ENCODE results near the gene FER1L5. TPM values are rescaled to one million over a fixed set of nuclear protein-coding genes. Genes with fewer than 3 reads are reported as not detected.
A peak's percentile ranks its signal among the peaks of the same experiment; 100 is the strongest.

The FER1L5 gene
- total and polyA plus RNA-seq, 12 donors = 0.01 to 0.14 (median 0.07) TPM; not detected in 5

DNA sequence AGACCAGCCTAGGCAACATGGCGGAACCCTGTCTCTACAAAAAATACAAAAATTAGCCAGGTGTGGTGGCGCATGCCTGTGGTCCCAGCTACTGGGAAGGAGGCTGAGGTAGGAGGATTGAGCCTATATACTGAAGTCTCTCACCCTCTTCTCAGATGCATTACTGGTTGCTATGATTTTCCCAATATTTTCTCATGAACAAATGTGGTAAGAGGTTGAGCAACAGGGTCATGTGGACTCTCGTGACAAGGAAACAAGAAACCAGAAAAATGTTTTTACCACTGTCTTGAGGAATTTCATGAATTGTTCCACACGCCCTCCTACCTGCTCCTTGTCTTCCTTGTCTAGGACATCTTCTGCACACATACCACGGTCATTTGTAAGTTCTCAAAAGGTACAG is 84.9 kb downstream of the FER1L5 start:
- Histone ChIP-seq H3K27me3 (no peaks in the 10 kb centered on the region), H3K4me3 (no peak overlapping the region), H3K4me1 (peaks cover 0 to 9% (median 0%) of the 10 kb centered on the region in 9 donors), H3K36me3 (peaks cover 0 to 98% (median 54%) of the 10 kb centered on the region in 9 donors), H3K9me3 (no peaks in the 10 kb centered on the region), H3K27ac (no peak overlapping the region)
- TF ChIP-seq, protein P1, sequence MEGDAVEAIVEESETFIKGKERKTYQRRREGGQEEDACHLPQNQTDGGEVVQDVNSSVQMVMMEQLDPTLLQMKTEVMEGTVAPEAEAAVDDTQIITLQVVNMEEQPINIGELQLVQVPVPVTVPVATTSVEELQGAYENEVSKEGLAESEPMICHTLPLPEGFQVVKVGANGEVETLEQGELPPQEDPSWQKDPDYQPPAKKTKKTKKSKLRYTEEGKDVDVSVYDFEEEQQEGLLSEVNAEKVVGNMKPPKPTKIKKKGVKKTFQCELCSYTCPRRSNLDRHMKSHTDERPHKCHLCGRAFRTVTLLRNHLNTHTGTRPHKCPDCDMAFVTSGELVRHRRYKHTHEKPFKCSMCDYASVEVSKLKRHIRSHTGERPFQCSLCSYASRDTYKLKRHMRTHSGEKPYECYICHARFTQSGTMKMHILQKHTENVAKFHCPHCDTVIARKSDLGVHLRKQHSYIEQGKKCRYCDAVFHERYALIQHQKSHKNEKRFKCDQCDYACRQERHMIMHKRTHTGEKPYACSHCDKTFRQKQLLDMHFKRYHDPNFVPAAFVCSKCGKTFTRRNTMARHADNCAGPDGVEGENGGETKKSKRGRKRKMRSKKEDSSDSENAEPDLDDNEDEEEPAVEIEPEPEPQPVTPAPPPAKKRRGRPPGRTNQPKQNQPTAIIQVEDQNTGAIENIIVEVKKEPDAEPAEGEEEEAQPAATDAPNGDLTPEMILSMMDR (IDR thresholded peaks at IDR 0.05) = no peak
- no peak for ATAC-seq
- WGBS, 2 donors = 93 to 96% methylated on average over 5 of the region's 5 CpGs
- DNase-seq = no peak
- intact Hi-C loops (cut with DNase I) = no loop called here

- WGBS, 2 donors = 72 to 83% methylated on average over 7 of the region's 7 CpGs
- ATAC-seq = no peak
- no peak for DNase-seq
These were observed 87.2 kb downstream of the FER1L5 start for GRCh38 chr2:96729748-96730147.

DNA sequence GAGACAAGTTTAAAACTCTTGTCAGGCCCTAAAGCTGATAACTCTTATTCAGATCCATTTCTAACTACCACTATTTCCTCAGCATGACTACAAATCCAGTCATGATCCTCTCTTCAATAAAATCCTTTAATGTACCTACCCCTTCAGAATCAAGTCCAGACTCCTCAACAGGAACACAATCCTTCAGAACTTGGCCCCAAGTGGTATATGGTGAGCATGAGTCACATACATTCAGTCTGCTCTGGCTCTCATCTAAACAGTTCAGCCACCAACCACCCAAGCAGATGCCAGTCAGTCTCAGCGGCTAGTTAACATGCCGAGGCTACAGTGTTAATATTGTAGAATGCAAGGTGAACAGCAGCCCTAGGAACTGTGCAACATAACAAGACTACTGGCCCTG is 87.6 kb downstream of the FER1L5 start:
- H3K4me3 ChIP-seq = no peak overlapping the region
- DNase-seq = no peak
- peaks cover 0 to 23% (median 13%) of the 10 kb centered on the region in 9 donors for H3K4me1 ChIP-seq
- H3K27ac ChIP-seq = peak overlapping the region in 1 of 10 donors; percentile 9
- ATAC-seq = no peak
- no peaks in the 10 kb centered on the region for H3K9me3 ChIP-seq
- peaks cover 0 to 100% (median 73%) of the 10 kb centered on the region in 9 donors for H3K36me3 ChIP-seq
- WGBS, 2 donors = 91 to 95% methylated on average over 2 of the region's 2 CpGs
- TF ChIP-seq, protein P1 (IDR thresholded peaks at IDR 0.05) = no peak
- intact Hi-C loops (cut with DNase I) = no loop called here
- H3K27me3 ChIP-seq = no peaks in the 10 kb centered on the region

More at GRCh38 chr2:96729748-96730147, 87.2 kb downstream of the FER1L5 start:
- Histone ChIP-seq H3K9me3 (no peaks in the 10 kb centered on the region), H3K4me1 (peaks cover 0 to 18% (median 9%) of the 10 kb centered on the region in 9 donors), H3K36me3 (peaks cover 0 to 100% (median 73%) of the 10 kb centered on the region in 9 donors), H3K27me3 (no peaks in the 10 kb centered on the region), H3K27ac (peak overlapping the region in 1 of 10 donors; percentile 8), H3K4me3 (no peak overlapping the region)
- TF ChIP-seq, protein P1 (IDR thresholded peaks at IDR 0.05) = no peak
- intact Hi-C loops (cut with DNase I) = no loop called here

DNA sequence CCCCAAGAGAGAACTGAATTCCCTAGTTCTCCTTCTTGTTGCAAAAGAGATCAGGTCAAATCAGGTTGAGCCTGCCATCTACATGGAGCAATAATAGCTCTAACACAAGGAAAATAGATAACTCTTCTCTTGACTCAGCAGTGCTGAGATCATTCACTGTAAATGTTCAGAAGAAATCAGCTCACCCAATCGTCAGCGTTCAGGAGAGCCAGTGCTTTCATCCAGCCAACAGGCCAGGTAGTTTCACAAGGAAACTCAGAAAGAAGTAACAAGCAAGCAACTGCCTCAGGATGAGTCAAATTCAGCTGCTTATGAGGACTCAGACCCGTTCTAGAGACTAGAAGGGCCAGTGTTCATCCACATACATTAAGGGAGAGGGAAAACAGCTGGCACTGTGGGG is 91.4 kb downstream of the FER1L5 start:
- Histone ChIP-seq H3K27ac (peak overlapping the region in 4 of 10 donors; percentile 13 to 21 (median 13)), H3K27me3 (no peaks in the 10 kb centered on the region), H3K9me3 (no peaks in the 10 kb centered on the region), H3K36me3 (peaks cover 0 to 88% (median 48%) of the 10 kb centered on the region in 9 donors), H3K4me3 (no peak overlapping the region), H3K4me1 (peaks cover 0 to 55% (median 24%) of the 10 kb centered on the region in 9 donors)
- 71 to 88% methylated on average over 3 of the region's 3 CpGs for WGBS, 2 donors
- intact Hi-C loops (cut with DNase I) = no loop called here
- TF ChIP-seq, protein P1 (IDR thresholded peaks at IDR 0.05) = no peak
- ATAC-seq (peak in 4 of 8 donors; percentile 41 to 71 (median 50)), DNase-seq (no peak)
